ENCODE results near the gene RNASEH1. TPM values are rescaled to one million over a fixed set of nuclear protein-coding genes. Genes with fewer than 3 reads are reported as not detected.

The RNASEH1 gene
- total and polyA plus RNA-seq, 4 donors: 10.2 to 18.7 (median 12.9) TPM

DNA sequence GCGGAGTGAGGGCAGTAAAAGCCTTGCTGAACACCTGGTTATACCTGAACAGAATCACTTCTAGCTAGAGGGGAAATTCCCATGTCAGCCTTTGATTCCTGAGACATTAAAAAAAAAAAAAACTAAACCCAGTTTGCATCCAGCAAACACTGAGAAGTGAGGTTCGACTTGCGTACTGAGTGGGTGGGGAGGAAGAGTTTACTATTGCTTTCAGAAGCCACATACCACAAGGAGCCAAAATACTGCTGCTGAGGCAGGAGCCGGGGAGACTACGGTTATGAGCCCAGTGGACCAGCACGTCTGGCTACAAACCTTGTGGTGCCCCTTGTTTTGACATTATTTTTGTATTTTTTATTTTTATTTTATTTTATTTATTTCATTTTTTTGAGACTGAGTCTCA is 39.4 kb upstream of the RNASEH1 start (continued):
- TF ChIP-seq CTCF (IDR thresholded peaks at IDR 0.05; ENCODE audit: low read depth, low read length, missing input control): no peak
- no peak for TF ChIP-seq EGR1 (IDR thresholded peaks at IDR 0.05; ENCODE audit: low read depth in 2 of 2)
- no peak for TF ChIP-seq RAD21 (IDR thresholded peaks at IDR 0.05)
- TF ChIP-seq GABPA (IDR thresholded peaks at IDR 0.05 in 1 of 2, conservative IDR thresholded peaks at IDR 0.05 in 1 of 2): no peak
- TF ChIP-seq MAX (IDR thresholded peaks at IDR 0.05): no peak

DNA sequence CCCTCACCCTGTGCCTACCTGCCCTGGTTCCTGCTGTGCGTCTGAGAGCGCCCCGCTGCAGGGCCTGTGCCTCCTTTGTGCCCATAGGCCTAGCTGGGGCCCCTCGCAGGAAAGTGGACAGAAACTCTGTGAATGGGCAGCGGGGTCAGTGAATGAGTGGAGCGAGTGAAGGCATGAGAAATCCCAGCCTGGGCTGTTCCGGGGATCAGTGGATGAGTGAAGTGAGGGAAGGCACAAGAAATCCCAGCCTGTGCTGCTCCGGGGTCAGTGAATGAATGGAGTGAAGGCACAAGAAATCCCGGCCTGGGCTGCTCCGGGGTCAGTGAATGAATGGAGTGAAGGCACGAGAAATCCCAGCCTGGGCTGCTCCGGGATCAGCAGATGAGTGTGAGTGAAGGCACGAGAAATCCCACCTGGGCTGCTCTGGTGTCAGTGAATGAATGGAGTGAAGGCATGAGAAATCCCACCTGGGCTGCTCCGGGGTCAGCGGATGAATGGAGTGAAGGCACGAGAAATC is 38.8 kb upstream of the RNASEH1 start:
- TF ChIP-seq HNF4G (IDR thresholded peaks at IDR 0.05): no peak
- TF ChIP-seq RXRA (IDR thresholded peaks at IDR 0.05): no peak
- no peak for TF ChIP-seq RAD21 (IDR thresholded peaks at IDR 0.05)
- TF ChIP-seq GABPA (IDR thresholded peaks at IDR 0.05 in 1 of 2, conservative IDR thresholded peaks at IDR 0.05 in 1 of 2): no peak
- no peak for TF ChIP-seq FOXA1 (IDR thresholded peaks at IDR 0.05)
- TF ChIP-seq, protein P1, sequence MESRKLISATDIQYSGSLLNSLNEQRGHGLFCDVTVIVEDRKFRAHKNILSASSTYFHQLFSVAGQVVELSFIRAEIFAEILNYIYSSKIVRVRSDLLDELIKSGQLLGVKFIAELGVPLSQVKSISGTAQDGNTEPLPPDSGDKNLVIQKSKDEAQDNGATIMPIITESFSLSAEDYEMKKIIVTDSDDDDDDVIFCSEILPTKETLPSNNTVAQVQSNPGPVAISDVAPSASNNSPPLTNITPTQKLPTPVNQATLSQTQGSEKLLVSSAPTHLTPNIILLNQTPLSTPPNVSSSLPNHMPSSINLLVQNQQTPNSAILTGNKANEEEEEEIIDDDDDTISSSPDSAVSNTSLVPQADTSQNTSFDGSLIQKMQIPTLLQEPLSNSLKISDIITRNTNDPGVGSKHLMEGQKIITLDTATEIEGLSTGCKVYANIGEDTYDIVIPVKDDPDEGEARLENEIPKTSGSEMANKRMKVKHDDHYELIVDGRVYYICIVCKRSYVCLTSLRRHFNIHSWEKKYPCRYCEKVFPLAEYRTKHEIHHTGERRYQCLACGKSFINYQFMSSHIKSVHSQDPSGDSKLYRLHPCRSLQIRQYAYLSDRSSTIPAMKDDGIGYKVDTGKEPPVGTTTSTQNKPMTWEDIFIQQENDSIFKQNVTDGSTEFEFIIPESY (IDR thresholded peaks at IDR 0.05): no peak
- no peak for TF ChIP-seq NR2F2 (IDR thresholded peaks at IDR 0.05)
- no peak for TF ChIP-seq HNF4A (conservative IDR thresholded peaks at IDR 0.05)
- H3K27ac ChIP-seq (ENCODE audit: low read depth in 1 of 2, low read length in 2 of 2): peak overlapping the region; percentile 36 to 39

GRCh38 chr2:3595985-3596384 is 37.9 kb upstream of the RNASEH1 start:
- Histone ChIP-seq H3K27me3 (ENCODE audit: control insufficient read depth in 4 of 4, insufficient read depth in 4 of 4, low read length in 3 of 4) (no peaks in the 10 kb centered on the region), H3K9me3 (ENCODE audit: control insufficient read depth in 4 of 4, low read length in 3 of 4) (no peaks in the 10 kb centered on the region), H3K36me3 (ENCODE audit: control insufficient read depth in 4 of 4, insufficient read depth in 3 of 4, low read depth in 1 of 4, low read length in 3 of 4) (no peaks in the 10 kb centered on the region), H3K27ac (ENCODE audit: low read depth in 1 of 2, low read length in 2 of 2) (peak overlapping the region; percentile 14 to 79), H3K4me3 (ENCODE audit: low read depth in 1 of 3, low read length in 3 of 3) (peak overlapping the region in 1 of 3 donors; percentile 4), H3K4me1 (ENCODE audit: control insufficient read depth in 4 of 4, insufficient read depth in 4 of 4, low read length in 3 of 4) (peaks cover 0 to 11% (median 5%) of the 10 kb centered on the region in 4 donors), H3K9ac (ENCODE audit: low read depth in 1 of 2, low read length in 2 of 2) (peak overlapping the region in 1 of 2 donors; percentile 31)
- no peak for TF ChIP-seq SP1 (IDR thresholded peaks at IDR 0.05)
- TF ChIP-seq, protein P2, sequence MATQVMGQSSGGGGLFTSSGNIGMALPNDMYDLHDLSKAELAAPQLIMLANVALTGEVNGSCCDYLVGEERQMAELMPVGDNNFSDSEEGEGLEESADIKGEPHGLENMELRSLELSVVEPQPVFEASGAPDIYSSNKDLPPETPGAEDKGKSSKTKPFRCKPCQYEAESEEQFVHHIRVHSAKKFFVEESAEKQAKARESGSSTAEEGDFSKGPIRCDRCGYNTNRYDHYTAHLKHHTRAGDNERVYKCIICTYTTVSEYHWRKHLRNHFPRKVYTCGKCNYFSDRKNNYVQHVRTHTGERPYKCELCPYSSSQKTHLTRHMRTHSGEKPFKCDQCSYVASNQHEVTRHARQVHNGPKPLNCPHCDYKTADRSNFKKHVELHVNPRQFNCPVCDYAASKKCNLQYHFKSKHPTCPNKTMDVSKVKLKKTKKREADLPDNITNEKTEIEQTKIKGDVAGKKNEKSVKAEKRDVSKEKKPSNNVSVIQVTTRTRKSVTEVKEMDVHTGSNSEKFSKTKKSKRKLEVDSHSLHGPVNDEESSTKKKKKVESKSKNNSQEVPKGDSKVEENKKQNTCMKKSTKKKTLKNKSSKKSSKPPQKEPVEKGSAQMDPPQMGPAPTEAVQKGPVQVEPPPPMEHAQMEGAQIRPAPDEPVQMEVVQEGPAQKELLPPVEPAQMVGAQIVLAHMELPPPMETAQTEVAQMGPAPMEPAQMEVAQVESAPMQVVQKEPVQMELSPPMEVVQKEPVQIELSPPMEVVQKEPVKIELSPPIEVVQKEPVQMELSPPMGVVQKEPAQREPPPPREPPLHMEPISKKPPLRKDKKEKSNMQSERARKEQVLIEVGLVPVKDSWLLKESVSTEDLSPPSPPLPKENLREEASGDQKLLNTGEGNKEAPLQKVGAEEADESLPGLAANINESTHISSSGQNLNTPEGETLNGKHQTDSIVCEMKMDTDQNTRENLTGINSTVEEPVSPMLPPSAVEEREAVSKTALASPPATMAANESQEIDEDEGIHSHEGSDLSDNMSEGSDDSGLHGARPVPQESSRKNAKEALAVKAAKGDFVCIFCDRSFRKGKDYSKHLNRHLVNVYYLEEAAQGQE (IDR thresholded peaks at IDR 0.05): no peak
- no peak for TF ChIP-seq MAX (IDR thresholded peaks at IDR 0.05)
- TF ChIP-seq JUND (IDR thresholded peaks at IDR 0.05): no peak
- no peak for TF ChIP-seq GABPA (IDR thresholded peaks at IDR 0.05 in 1 of 2, conservative IDR thresholded peaks at IDR 0.05 in 1 of 2)
- TF ChIP-seq RAD21 (IDR thresholded peaks at IDR 0.05): no peak
- no peak for TF ChIP-seq RXRA (IDR thresholded peaks at IDR 0.05)
- WGBS: 86% methylated on average over 6 of the region's 6 CpGs
- no peak for DNase-seq (ENCODE audit: low spot score)

More for the DNA sequence above, 38.8 kb upstream of the RNASEH1 start:
- no peak overlapping the region for H3K4me3 ChIP-seq (ENCODE audit: low read depth in 1 of 3, low read length in 3 of 3)
- WGBS: 90% methylated on average over 16 of the region's 16 CpGs
- no peaks in the 10 kb centered on the region for H3K36me3 ChIP-seq (ENCODE audit: control insufficient read depth in 4 of 4, insufficient read depth in 3 of 4, low read depth in 1 of 4, low read length in 3 of 4)
- peaks cover 0 to 11% (median 5%) of the 10 kb centered on the region in 4 donors for H3K4me1 ChIP-seq (ENCODE audit: control insufficient read depth in 4 of 4, insufficient read depth in 4 of 4, low read length in 3 of 4)
- H3K9me3 ChIP-seq (ENCODE audit: control insufficient read depth in 4 of 4, low read length in 3 of 4): no peaks in the 10 kb centered on the region
- H3K27me3 ChIP-seq (ENCODE audit: control insufficient read depth in 4 of 4, insufficient read depth in 4 of 4, low read length in 3 of 4): no peaks in the 10 kb centered on the region
- H3K9ac ChIP-seq (ENCODE audit: low read depth in 1 of 2, low read length in 2 of 2): peak overlapping the region in 1 of 2 donors; percentile 2
- no peak for DNase-seq (ENCODE audit: low spot score)
